GM15510 (cell line): Measurements from ENCODE around the gene PSENEN.

Experiments used
- POLR2A ChIP-seq: IDR thresholded peaks from 3 replicates; pipeline ENCODE4 v1.6.1; 2011; ENCODE audit warnings: borderline replicate concordance; ENCODE audit not compliant: insufficient read length; ENCODE audit errors: extremely low read depth

The PSENEN gene, protein sequence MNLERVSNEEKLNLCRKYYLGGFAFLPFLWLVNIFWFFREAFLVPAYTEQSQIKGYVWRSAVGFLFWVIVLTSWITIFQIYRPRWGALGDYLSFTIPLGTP

DNA sequence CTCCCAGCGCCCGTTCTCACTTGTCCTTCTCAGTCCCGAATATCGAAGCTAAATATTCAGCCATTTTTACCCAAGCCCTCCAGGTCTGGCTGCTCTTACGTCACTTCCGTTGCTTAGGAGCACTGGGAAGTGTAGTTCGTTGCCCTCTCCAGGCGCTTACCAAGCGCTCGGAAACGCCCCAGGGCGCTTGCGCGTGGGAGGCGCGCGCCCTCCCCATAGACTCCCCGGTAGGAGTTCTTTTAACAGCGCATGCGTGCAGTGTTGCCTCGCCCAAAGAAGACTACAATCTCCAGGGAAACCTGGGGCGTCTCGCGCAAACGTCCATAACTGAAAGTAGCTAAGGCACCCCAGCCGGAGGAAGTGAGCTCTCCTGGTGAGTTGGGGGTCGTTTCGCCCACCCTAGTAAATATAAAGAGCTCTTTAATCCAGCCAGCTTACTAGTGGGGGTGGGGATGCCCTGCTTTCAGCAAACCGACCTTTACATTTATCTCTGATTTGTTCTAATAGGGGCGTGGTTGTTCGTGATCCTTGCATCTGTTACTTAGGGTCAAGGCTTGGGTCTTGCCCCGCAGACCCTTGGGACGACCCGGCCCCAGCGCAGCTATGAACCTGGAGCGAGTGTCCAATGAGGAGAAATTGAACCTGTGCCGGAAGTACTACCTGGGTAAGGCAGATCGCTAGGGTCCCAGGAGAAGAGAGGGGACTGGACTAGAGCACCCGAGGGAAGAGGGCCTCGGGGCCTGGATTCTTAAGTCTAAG is at the start of gene PSENEN, which contains the start of gene U2AF1L4:
TSS of gene PSENEN (plus strand) at position 324 of the 759 bp plus-strand sequence. CDS start at position 604, 280 bp downstream.
TSS of gene U2AF1L4 (minus strand) at position 91 of the 759 bp plus-strand sequence. CDS start at position 64, 27 bp downstream.
- TF ChIP-seq POLR2A, result no peak

DNA sequence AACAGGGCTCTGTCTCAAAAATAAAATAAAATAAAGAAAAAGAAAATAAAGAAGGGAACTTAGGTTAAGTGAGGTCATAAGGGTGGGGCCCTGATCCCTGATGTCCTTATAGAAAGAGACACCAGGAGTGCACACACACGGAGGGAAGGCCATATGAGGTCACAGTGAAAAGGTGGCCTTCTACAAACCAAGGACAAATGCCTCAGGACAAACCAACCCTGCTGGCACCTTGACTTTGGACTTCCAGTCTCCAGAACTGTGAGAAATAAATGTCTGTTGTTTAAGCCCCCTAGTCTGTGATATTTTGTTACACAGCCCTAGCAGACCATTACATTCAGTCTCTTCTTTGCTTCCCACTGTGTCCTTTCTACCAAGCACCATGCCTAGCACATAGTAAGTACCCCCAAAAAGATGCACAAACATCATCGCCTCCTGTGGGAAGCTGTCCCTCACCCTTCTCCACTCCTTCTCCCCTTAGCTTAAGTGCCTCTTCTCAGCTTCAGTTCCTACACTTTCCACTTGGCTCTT is 49.5 kb upstream of the PSENEN start:
- TF ChIP-seq POLR2A, result no peak

DNA sequence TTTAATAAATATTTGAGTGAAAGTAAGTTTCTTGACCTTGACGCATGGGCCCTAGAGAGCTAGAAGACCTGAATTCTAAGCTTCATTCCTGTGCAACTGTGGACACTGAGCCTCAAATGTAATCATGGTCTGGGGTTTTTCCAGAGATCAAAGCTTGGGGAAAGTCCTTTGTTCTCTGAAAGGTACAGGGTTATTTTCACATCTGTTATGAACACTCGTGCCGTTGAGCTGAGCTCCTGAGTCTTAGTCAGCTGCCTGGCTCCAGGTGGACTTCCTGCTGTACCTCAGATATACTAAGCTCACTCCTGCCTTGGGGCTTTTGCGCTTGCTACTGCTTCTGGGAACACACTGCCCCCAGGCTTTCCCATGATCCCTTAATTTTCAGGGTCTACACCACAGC is 48.6 kb upstream of the PSENEN start:
- no peak for TF ChIP-seq POLR2A

DNA sequence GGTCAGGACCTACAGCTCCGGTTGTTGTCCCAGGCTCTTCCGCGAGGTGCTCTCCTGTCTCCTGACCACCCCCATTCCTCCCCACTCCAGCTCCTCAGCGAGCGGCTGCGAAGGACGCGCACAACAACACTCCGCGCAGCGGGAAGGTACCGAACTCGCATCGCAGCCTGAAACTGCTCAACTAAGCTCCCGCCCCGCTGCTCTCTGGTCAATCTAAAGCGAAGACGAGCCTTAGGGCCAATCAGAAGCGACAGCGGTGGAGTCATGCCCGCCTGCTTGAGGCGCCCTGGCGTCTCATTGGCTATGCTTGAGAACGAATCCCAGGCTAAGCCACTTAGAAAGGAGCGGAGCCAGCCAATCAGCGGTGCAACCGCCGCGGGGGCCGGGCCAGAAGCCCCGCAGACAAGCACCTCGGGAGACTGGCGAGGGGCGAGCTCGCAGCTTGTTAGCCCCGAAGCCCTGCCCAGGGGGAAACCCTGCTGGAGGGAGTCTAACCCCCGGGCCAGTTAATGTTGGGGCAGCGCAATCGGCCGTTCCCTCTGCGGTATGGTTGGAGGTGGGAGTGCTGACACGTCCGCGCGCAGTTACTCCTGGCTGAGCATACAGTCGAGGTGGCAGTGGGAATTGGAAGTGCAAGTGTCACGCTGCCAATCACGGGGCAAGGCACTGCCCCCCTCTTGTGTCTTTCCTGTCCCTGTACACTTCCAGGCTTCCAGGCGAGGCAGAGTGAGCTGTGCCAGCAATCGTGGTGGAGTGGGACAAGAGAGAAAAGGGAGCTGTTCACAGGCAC is 43.0 kb upstream of the PSENEN start:
- peak; percentile 76 for TF ChIP-seq POLR2A

DNA sequence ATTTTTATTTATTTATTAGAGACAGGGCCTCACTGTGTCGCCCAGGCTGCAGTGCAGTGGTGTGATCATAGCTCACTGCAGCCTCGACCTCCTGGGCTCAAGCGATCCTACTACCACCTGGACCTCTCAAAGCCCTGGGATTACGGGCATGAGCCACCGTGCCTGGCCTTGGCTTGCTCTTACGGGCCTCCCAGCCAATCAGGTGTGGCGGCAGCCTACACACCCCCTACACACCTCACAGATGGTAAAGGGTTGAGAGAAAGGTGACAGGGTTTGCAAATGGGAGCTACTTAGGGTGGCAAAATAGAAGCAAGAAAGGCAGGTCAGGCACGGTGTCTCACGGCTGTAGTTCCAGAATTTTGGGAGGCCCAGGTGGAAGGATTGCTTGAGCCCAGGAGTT is 42.1 kb upstream of the PSENEN start:
- no peak for TF ChIP-seq POLR2A

DNA sequence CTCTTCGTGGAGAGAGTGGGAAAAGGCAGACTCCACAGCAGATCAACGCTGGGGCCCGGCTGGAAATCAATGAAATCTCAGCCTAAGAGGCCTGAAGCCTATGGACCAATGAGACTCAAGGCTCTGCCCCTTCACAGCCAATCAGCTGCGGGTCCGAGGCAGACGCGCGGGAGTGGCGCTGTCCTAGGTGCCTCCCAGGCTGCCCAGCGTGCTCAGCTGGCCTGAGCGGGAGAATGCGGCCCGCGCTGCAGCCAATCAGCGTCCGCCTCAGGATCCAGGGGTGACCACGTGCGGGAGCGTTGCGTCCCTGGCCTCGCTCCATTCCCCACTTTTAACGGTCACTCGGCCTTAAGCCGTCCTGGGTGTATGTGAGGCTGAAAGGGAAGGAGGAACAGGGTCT is 41.2 kb upstream of the PSENEN start, which contains the start of gene ZBTB32:
TSS of gene ZBTB32 (plus strand) at position 341 of the 400 bp plus-strand sequence. CDS start 10,069 bp downstream, outside the sequence.
- no peak for TF ChIP-seq POLR2A

DNA sequence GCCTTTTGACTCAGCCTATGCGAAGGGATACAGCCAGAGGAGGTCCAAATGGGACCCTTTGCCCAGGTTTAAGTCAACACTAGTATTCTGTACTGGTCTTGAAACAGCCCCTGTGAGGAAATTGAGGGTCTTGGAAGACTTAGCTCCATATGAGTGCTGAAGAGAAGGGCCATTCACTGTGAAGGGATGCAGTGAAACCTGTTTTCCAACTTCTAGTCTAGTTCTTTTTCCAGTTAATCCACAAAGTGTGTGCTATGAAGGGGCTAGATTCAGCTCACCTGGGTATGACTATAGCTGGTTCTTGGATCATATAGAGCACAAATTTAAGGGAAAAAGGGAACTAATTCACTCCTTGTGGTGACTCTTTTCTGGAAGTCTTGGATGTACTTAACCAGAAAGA is 37.1 kb upstream of the PSENEN start:
- TF ChIP-seq POLR2A, result no peak

DNA sequence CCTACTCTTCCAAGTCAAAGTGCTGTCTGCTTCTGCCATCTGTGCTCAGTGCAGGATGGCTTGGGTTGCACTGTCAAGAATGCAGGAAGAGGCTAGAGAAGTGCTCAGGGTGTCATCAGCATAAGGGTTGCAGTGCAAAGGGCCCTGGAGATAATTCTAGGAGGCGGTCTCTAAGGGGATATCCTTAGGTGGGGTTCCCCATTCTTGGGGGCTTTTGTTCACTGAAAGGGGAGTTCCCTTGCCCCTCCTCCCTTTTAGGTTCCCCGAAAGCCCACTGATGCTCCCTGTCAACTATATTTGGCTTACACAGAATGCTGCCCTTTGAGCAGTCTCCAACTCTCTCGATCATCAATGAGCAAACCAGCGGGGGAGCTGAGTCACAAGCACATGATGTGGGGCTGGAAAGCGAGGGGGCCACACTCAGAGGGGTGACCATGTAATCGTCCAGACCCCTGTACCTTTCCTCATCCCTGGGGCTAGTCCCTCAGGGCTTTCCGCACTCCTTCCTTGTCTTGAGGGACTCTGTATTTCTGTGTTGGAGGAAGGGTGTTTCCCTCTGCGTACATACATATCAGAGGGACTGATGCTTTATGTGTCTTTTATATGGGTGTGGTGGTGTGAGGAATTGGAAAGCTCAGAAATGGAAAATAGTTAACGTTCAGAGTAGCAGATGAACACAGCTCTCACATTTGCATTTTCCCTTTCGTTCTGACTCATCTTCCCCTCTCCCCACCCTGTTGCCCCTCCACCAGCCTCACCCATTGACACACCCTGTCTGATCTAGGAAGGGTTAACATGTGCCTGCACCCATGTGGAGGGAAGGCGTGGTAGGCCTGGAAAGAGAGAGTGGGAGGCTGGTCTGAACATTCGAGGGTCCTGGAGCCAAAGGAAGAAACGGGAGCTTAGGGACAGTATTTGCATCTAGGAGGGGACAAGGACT is 34.4 kb upstream of the PSENEN start:
- TF ChIP-seq POLR2A, result peak; percentile 33

DNA sequence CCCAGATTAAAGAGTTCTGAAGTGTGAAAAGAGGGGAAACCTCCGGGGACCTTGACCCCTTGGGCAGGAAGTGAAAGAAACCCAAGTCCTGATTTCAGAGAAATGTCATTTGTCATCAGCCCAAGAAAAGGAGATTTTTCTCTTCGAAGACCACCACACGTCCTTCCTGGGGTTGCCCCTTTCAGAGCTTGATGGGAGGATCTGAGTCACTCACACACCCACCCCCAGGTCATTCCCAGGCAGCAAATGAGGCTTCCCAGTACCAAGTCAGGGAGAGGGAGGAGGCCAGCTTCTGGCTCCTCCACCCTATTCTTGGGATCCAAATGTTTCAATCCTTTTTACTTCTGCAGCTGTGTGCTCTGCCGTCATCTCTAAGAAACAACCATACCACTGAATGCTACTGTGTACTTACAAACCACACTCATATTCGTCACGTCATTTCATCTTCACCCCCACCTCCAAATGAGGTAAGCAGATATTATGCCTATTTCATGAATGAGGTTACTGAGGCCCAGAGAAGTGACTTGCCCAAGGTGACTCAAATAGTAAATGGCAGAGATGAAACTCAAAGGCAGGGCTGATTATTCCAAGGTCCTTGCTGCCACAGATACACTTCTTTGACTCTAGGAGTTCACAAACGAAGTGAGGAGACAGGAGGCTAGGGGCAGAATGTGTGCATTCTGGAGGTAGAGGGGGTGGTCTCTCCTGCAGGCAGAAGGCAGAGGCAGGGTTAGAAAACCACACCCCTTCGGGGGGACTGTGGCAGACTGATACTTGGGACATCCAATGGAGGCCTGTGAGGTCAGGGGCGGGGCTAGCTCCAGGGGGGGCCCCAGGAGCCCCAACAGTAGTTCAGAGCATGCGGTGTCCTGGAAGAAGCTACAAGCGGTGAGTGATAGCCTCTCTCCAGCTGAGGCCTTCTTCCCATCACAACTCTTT is 32.6 kb upstream of the PSENEN start:
- peak; percentile 91 for TF ChIP-seq POLR2A

DNA sequence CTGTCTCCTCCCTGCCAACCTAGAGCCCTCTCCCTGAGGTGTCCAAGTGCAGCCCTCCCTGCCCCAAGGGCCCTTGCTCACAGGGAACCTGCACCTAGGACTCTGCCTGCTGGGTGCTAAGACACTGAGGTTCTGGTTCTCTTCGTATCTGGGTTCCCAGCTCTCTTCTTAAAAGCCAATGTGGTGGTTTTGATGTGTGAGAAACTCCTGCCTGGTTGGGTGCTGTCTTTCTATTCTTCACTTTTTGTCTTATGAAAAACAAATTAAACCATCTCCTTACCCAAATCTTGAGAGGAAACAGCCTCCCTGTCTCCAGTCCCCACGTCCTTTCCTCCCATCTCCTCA is 32.0 kb upstream of the PSENEN start:
- no peak for TF ChIP-seq POLR2A

DNA sequence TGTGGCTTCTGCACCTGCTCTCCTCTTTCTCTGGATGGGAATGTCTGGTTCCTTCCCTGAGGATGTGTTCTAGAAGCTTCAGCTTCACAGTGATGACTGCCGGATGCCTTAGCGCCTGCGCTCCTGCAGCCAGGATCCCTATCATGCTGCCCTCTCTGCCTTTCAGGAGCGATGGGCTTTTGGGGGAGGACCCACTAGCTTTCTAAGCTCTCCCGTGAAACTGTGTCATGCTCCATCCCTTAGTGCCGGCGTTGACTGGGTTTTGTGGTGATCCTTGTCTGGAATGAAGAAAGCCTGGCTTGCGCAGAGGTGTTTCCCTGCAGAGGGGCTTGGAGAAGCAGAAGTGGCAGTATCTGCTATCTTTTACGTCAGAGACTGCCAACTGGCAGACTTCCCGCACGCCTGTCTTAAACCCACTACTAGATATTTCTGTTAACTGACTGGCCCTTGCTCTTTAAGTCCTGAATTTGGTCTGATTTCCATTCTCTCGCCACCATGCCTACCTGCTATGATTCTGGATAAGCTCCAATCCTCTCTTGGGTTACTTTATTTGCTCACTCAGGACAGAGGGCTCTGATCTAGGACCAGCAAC is 31.5 kb upstream of the PSENEN start:
- no peak for TF ChIP-seq POLR2A

DNA sequence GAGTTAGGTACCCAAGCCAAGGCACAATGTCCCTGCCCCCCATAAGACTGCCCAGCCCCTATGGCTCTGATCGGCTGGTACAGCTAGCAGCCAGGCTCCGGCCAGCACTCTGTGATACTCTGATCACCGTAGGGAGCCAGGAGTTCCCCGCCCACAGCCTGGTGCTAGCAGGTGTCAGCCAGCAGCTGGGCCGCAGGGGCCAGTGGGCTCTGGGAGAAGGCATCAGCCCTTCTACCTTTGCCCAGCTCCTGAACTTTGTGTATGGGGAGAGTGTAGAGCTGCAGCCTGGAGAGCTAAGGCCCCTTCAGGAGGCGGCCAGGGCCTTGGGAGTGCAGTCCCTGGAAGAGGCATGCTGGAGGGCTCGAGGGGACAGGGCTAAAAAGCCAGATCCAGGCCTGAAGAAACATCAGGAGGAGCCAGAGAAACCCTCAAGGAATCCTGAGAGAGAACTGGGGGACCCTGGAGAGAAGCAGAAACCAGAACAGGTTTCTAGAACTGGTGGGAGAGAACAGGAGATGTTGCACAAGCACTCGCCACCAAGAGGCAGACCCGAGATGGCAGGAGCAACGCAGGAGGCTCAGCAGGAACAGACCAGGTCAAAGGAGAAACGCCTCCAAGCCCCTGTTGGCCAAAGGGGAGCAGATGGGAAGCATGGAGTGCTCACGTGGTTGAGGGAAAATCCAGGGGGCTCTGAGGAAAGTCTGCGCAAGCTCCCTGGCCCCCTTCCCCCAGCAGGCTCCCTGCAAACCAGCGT is 30.7 kb upstream of the PSENEN start:
- peak; percentile 20 for TF ChIP-seq POLR2A

DNA sequence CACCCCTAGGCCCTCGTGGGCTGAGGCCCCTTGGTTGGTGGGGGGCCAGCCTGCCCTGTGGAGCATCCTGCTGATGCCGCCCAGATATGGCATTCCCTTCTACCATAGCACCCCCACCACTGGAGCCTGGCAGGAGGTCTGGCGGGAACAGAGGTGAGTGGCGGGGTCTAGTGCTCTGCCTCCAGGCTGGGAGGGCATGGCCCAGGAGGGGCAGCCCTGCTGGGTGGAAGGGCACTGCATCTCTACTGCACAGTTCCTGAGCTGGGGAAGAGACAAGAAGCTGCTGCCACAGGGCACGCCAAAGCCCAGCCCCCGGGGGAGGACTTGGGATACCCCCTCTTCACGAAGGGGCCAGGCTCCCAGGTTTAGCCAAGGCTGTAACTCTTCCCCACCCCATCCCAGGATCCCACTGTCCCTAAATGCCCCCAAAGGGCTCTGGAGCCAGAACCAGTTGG is 30.1 kb upstream of the PSENEN start:
- TF ChIP-seq POLR2A, result no peak
